AG10803 (cell line): Measurements from ENCODE around the gene TEP1.
"Not testable (repeated sequence)": the region's sequence is repeated elsewhere in the genome, so short reads cannot be mapped to it uniquely, and the experiment has no call there.

Source experiments
- DNase-seq: peaks from one replicate; pipeline ENCODE4 v3.0.0; 2010; ENCODE audit warnings: low read depth
- H3K4me3 ChIP-seq: 2 replicates; pipeline ENCODE4 v1.5.1; 2011; ENCODE audit warnings: mild to moderate bottlenecking, low read length, control low read depth
- CTCF ChIP-seq: conservative IDR thresholded peaks from 2 replicates; pipeline ENCODE4 v1.5.1; 2011; ENCODE audit warnings: mild to moderate bottlenecking, low read length, control low read depth, inconsistent platforms

The TEP1 gene

GRCh38 chr14:20343092-20343861, 70.0 kb downstream of the TEP1 start, which contains the start of gene PARP2:
PARP2 (plus strand) TSS chr14:20343635; CDS start chr14:20343642, 7 bp downstream.
- H3K4me3 ChIP-seq, result peak within 1 kb of the TSS; percentile 96
- TF ChIP-seq CTCF, result no peak
- peak; percentile 100 for DNase-seq

- no peak for TF ChIP-seq CTCF
- DNase-seq, result no peak
- no peak overlapping the region; the same call in 1 of the 2 replicates for H3K4me3 ChIP-seq
Observed at GRCh38 chr14:20341646-20342045, 71.7 kb downstream of the TEP1 start.

DNA sequence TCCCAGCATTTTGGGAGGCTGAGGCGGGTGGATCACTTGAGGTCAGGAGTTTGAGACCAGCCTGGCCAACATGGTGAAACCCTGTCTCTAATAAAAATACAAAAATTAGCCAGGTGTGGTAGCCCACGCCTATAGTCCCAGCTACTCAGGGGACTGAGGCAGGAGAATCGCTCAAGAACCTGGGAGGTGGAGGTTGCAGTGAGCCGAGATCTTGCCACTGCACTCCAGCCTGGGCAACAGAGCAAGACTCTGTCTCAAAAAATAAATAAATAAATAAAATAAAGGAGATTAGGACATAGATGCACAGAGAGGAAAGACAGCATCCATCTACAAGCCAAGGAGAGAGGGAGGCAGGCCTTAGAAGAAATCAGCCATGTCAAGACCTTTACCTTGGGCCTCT, 72.3 kb downstream of the TEP1 start:
- not testable (repeated sequence) for DNase-seq, H3K4me3 ChIP-seq

DNA sequence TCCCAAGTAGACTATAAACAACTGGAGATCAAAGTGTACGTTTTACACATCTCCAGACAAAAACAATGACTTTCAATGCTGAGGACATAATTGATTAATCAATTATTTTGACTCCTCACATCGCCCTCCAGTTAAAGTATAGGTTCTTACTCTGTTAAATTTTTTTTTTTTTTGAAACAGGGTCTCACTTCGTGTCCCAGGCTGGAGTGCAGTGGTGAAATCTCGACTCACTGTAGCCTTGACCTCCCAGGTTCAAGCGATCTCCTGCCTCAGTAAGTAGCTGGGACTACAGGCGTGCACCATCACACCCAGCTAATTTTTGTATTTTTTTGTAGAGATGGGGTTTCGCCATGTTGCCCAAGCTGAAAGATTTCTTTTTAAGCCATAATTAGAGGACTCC, 79.3 kb downstream of the TEP1 start:
- no peak for DNase-seq
- no peak overlapping the region for H3K4me3 ChIP-seq
- TF ChIP-seq CTCF, result no peak

DNA sequence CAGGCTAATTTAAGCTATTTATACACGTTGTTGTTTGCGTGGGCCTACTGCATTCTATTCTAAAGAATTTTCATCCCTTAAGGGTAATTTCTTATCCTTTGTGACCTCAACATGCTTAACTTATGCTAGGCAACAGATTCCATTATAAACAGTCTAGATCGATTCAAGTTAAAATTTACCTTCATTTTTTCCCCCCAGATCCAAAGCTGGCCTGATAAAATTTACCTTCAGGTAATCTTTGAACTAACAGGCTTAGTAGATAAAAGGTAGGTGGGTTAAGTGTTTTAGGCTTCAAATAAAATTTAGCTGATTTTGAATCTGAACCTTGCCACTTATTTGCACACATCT, 79.8 kb downstream of the TEP1 start:
- no peak for TF ChIP-seq CTCF
- peak overlapping the region; percentile 70 for H3K4me3 ChIP-seq
- no peak for DNase-seq

GRCh38 chr14:20332788-20333493, 80.4 kb downstream of the TEP1 start, which contains the start of gene CCNB1IP1:
CCNB1IP1 (minus strand) TSS chr14:20333279; CDS start chr14:20316523, 16,756 bp downstream.
- H3K4me3 ChIP-seq, result peak within 1 kb of the TSS; percentile 70
- peak; percentile 85 for DNase-seq
- TF ChIP-seq CTCF, result no peak

GRCh38 chr14:20332431-20332787, 80.9 kb downstream of the TEP1 start:
- peak overlapping the region; percentile 70 for H3K4me3 ChIP-seq
- peak; percentile 9 for DNase-seq
- TF ChIP-seq CTCF, result no peak
